IMR-90 (cell line): ENCODE measurements around the gene SARS1. TPM values are rescaled to one million over a fixed set of nuclear protein-coding genes. Genes with fewer than 3 reads are reported as not detected.

Source experiments
- ATAC-seq: fragments of 200-7000 bp; cut with Tn5 transposase; 2 replicates; pipeline ENCODE4 v1.9.1; 2020; ENCODE audit warnings: low read depth, mild to moderate bottlenecking, moderate library complexity
- BruUV-seq: library from RNA; stranded (reverse); fragments of 400-500 nt; replicated peaks from 2 replicates; lab custom pipeline; 2021; lab: Mats Ljungman, UMichigan
- CTCF ChIA-PET: fragments of 300-600 bp; formaldehyde crosslinking; extraction: SDS; loops from one replicate; lab custom pipeline; 2021; ENCODE audit warnings: antibody characterized with exemption; lab: Yijun Ruan, JAX
- POLR2A ChIA-PET: fragments of 300-600 bp; sonication (Branson Sonifier 250); formaldehyde crosslinking; loops from one replicate; lab custom pipeline; 2022; ENCODE audit warnings: antibody characterized with exemption; ENCODE audit not compliant: unreplicated experiment; lab: Charles Lee
- DNase-seq: peaks from one replicate; pipeline ENCODE4 v3.0.0; 2013
- H2AFZ ChIP-seq: replicated peaks from 2 replicates; pipeline ENCODE3; 2013; ENCODE audit warnings: low read length, mild to moderate bottlenecking; ENCODE audit not compliant: poor library complexity
- H2AK5ac ChIP-seq: 2 replicates; pipeline ENCODE4 v1.6.1; 2013; ENCODE audit warnings: low read depth, low read length, inconsistent platforms
- H2AK9ac ChIP-seq: replicated peaks from 2 replicates; pipeline ENCODE3; 2013; ENCODE audit warnings: mild to moderate bottlenecking, low read depth, low read length, moderate library complexity; ENCODE audit not compliant: poor library complexity
- H2BK120ac ChIP-seq: 2 replicates; pipeline ENCODE4 v1.6.1; 2013; ENCODE audit warnings: low read depth, low read length, inconsistent platforms
- H2BK15ac ChIP-seq: 3 replicates; pipeline ENCODE4 v1.6.1; 2013; ENCODE audit warnings: low read depth, low read length, inconsistent platforms
- H2BK20ac ChIP-seq: 2 replicates; pipeline ENCODE4 v1.6.1; 2013; ENCODE audit warnings: low read depth, mild to moderate bottlenecking, inconsistent platforms, low read length, moderate library complexity
- H2BK5ac ChIP-seq: 2 replicates; pipeline ENCODE4 v1.6.1; 2013; ENCODE audit warnings: mild to moderate bottlenecking, low read depth, low read length, inconsistent platforms; ENCODE audit not compliant: poor library complexity, severe bottlenecking
- H3K14ac ChIP-seq: replicated peaks from 2 replicates; pipeline ENCODE4 v1.6.1; 2013; ENCODE audit warnings: low read depth, low read length, inconsistent platforms
- H3K18ac ChIP-seq: 2 replicates; pipeline ENCODE4 v1.6.1; 2013; ENCODE audit warnings: low read depth, low read length, control low read depth
- H3K23ac ChIP-seq: 2 replicates; pipeline ENCODE4 v1.6.1; 2013; ENCODE audit warnings: low read depth, low read length, inconsistent platforms
- H3K27ac ChIP-seq: 2 replicates; pipeline ENCODE4 v1.5.1; 2013; ENCODE audit warnings: mild to moderate bottlenecking, control low read depth, low read length; ENCODE audit not compliant: insufficient read depth
- H3K27me3 ChIP-seq: 2 replicates; pipeline ENCODE4 v1.6.1; 2013; ENCODE audit warnings: low read length; ENCODE audit not compliant: control insufficient read depth, insufficient read depth
- H3K36me3 ChIP-seq: 2 replicates; pipeline ENCODE4 v1.6.1; 2013; ENCODE audit warnings: low read length, mixed read lengths; ENCODE audit not compliant: control insufficient read depth, insufficient read depth
- H3K4ac ChIP-seq: 2 replicates; pipeline ENCODE4 v1.6.1; 2013; ENCODE audit warnings: low read depth, low read length, inconsistent platforms
- H3K4me1 ChIP-seq: 2 replicates; pipeline ENCODE4 v1.6.1; 2013; ENCODE audit warnings: low read length, mixed read lengths; ENCODE audit not compliant: control insufficient read depth, insufficient read depth
- H3K4me2 ChIP-seq: 2 replicates; pipeline ENCODE4 v1.6.1; 2013; ENCODE audit warnings: low read depth, mild to moderate bottlenecking, control low read depth, low read length, moderate library complexity
- H3K4me3 ChIP-seq: 2 replicates; pipeline ENCODE4 v1.5.1; 2013; ENCODE audit warnings: low read depth, mild to moderate bottlenecking, control low read depth, low read length, moderate library complexity; ENCODE audit not compliant: insufficient read depth
- H3K56ac ChIP-seq: 2 replicates; pipeline ENCODE4 v1.6.1; 2013; ENCODE audit warnings: low read length, inconsistent platforms; ENCODE audit not compliant: insufficient read depth; ENCODE audit errors: extremely low read depth
- H3K79me1 ChIP-seq, 2 experiments: 2 replicates each; pipeline ENCODE4 v1.6.1; 2013; ENCODE audit warnings: low read length in 2 of 2, inconsistent platforms in 1 of 2, low read depth in 1 of 2
- H3K9ac ChIP-seq: 2 replicates; pipeline ENCODE4 v1.6.1; 2013; ENCODE audit warnings: low read depth, low read length, control low read depth
- H3K9me1 ChIP-seq: 2 replicates; pipeline ENCODE4 v1.6.1; 2013; ENCODE audit warnings: low read length, inconsistent platforms; ENCODE audit not compliant: insufficient read depth
- H3K9me3 ChIP-seq: 2 replicates; pipeline ENCODE4 v1.6.1; 2013; ENCODE audit warnings: low read length; ENCODE audit not compliant: control insufficient read depth, insufficient read depth
- H4K20me1 ChIP-seq: 2 replicates; pipeline ENCODE4 v1.6.1; 2013; ENCODE audit warnings: low read length, inconsistent platforms; ENCODE audit not compliant: insufficient read depth
- H4K5ac ChIP-seq: 2 replicates; pipeline ENCODE4 v1.6.1; 2013; ENCODE audit warnings: mild to moderate bottlenecking, low read depth, low read length, control low read depth
- H4K8ac ChIP-seq, 2 experiments: 2 replicates each; pipeline ENCODE4 v1.6.1; 2013; ENCODE audit warnings: low read depth in 2 of 2, low read length in 2 of 2, control low read depth in 1 of 2, inconsistent platforms in 1 of 2
- H4K91ac ChIP-seq: 2 replicates; pipeline ENCODE4 v1.6.1; 2013; ENCODE audit warnings: low read depth, low read length, inconsistent platforms; ENCODE audit not compliant: insufficient read depth
- CEBPB ChIP-seq: IDR thresholded peaks from 2 replicates; pipeline ENCODE4 v1.6.1; 2012; ENCODE audit warnings: low read depth, low read length, improper control_type of control experiment
- NFE2L2 ChIP-seq: fragments of 150-350 bp; IDR thresholded peaks from 2 replicates; pipeline ENCODE4 v1.6.1; 2016; ENCODE audit warnings: low read depth, mild to moderate bottlenecking, low read length
- POLR2A ChIP-seq: IDR thresholded peaks from 2 replicates; pipeline ENCODE4 v1.6.1; 2012; ENCODE audit warnings: mild to moderate bottlenecking, low read depth, low read length
- RCOR1 ChIP-seq: IDR thresholded peaks from 2 replicates; pipeline ENCODE4 v1.6.1; 2012; ENCODE audit warnings: mild to moderate bottlenecking, low read length, improper control_type of control experiment; ENCODE audit not compliant: insufficient replicate concordance
- WGBS, 2 experiments: methylation state at CpG; one replicate each; pipeline versions ENCODE4 v1.1.5 to v1.1.7; 2013; ENCODE audit warnings: missing lambda C conversion rate in 2 of 2; ENCODE audit not compliant: insufficient read length in 1 of 2; ENCODE audit errors: extremely low coverage in 2 of 2; 5-methylcytosine and 5-hydroxymethylcytosine counted together
- dilution Hi-C: fragments of 300-500 bp; cut with HindIII; formaldehyde crosslinking; loops from one replicate; pipeline ENCODE4 v1.14.3; 2018; ENCODE audit warnings: low sequenced_read_pairs; ENCODE audit not compliant: unreplicated experiment
- in situ Hi-C: fragments of 300-500 bp; cut with MboI; formaldehyde crosslinking; loops from 3 replicates; pipeline ENCODE4 v1.14.3; 2019; ENCODE audit warnings: low sequenced_read_pairs, inconsistent platforms, mixed read lengths
- intact Hi-C: fragments of 100-400 bp; cut with micrococcal nuclease; formaldehyde crosslinking; loops from 2 replicates; pipeline ENCODE4 v1.10.0; 2022
- polyA plus RNA-seq, 3 experiments: library from polyadenylated mRNA; depleted of rRNA; stranded (reverse); fragments of >200 nt; gene quantifications; 2 replicates each; pipeline ENCODE4 v1.2.3, GENCODE V29; 2012; ENCODE audit warnings: low replicate concordance in 1 of 3
- total RNA-seq: library from RNA; depleted of rRNA; stranded (reverse); fragments of >200 nt; gene quantifications from 2 replicates; pipeline ENCODE4 v1.2.3, GENCODE V29; 2012

The SARS1 gene
- total and polyA plus RNA-seq, 2 of the 4 experiments (the other 2 are of a cell fraction), result 231 to 348 TPM

DNA sequence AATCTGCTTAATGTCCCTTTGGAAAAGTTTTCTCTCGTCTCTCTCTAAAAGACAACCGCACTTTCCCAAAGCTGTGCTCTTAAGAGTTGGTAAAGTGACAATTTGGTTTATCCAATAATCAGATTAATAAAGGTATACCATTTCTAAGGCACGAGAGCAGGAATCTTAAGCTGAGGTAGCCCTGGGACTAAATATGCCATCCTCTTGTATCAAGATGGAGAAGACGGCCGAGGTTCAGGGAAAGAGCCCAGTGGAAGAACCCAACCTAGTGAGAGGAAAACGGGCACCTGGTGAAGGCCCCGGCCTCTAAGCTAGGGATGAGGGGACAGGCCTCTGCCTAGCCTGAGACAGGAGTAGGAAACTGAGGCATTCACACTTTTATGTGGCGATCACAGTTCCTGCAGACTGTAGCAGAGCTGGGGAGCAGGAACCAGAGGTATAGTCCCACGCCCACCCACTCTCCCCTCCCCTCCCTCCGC, 334 bp upstream of the SARS1 start:
- Histone ChIP-seq H3K9ac (peak overlapping the region; percentile 70), H3K4me1 (peaks cover 8% of the 10 kb centered on the region), H2BK5ac (peak overlapping the region; percentile 69), H3K14ac (peak overlapping the region; percentile 93), H2AFZ (peak overlapping the region; percentile 95), H3K18ac (peak overlapping the region; percentile 63), H2BK120ac (peak overlapping the region; percentile 83), H3K36me3 (peaks cover 4% of the 10 kb centered on the region; the same call in 1 of the 2 replicates), H2BK20ac (peak overlapping the region; percentile 29; the same call in 1 of the 2 replicates), H3K4me2 (peak overlapping the region; percentile 94), H4K91ac (peak overlapping the region; percentile 76), H2BK15ac (peak overlapping the region; percentile 79; the same call in 1 of the 3 replicates), H3K56ac (0 out of 2 replicates have a peak overlapping the region, but pooled peaks have one; percentile 30), H2AK9ac (peak overlapping the region; percentile 50), H3K9me3 (no peaks in the 10 kb centered on the region), H3K79me1 (peaks cover 7 to 24% of the 10 kb centered on the region in 2 experiments; a peak in 3 of 4 replicates), H3K27me3 (no peaks in the 10 kb centered on the region), H3K9me1 (peaks cover 9% of the 10 kb centered on the region), H4K20me1 (peaks cover 16% of the 10 kb centered on the region; the same call in 1 of the 2 replicates), H4K5ac (peak overlapping the region; percentile 98), H3K4ac (peak overlapping the region; percentile 95), H2AK5ac (peak overlapping the region; percentile 46; the same call in 1 of the 2 replicates), H3K4me3 (peak overlapping the region; percentile 37), H3K23ac (peak overlapping the region; percentile 83), H4K8ac (peak overlapping the region; percentile 98), H3K27ac (peak overlapping the region; percentile 80)
- DNase-seq (no peak), ATAC-seq (no peak)
- POLR2A ChIA-PET, result no interaction called here
- intact Hi-C loops (no loop called here), in situ Hi-C loops (no loop called here), dilution Hi-C loops (loop anchor here (25.0 kb wide), 1 partner anchor 124 kb away; no protein-coding TSS in a partner anchor)
- WGBS, 2 experiments, result no CpG with 5 or more reads among the region's 10 CpGs
- TF ChIP-seq CEBPB (no peak), RCOR1 (no peak), POLR2A (no peak), NFE2L2 (no peak)
- CTCF ChIA-PET, result interaction anchor here (0.5 to 1.0 kb wide), 2 partner anchors 12 to 17 kb away, joined by 3 read pairs; no protein-coding TSS in a partner anchor
- no TSS peak for BruUV-seq
